ENCODE results near the gene CRHR1.

DNA sequence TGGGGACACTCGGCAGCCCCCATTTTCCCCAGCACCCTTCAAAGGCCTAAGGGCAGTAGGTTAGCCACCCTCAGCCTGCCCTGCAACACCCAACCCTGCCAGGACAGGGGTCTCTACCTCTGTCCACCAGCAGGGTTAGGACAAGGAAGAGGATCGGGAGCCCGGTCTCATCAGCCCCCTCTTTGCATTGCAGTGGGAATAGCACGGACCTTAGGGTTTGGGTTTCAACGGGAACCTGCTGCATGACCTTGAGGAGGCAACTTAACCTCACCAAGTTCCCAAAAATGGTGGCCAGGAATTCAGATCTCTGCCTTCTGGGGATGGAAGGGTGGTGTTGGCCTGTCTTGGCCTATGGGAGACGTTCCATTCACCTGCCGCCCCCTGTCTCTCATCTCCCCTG is 40.4 kb downstream of the CRHR1 start:
- TF ChIP-seq ZBTB7A (IDR thresholded peaks at IDR 0.05; ENCODE audit: low read depth) (no peak), CREB1 (IDR thresholded peaks at IDR 0.05; ENCODE audit: low read depth) (no peak), YY1 (IDR thresholded peaks at IDR 0.05; ENCODE audit: low read depth) (no peak), TAF1 (IDR thresholded peaks at IDR 0.05; ENCODE audit: low read depth) (no peak), CEBPB (IDR thresholded peaks at IDR 0.05) (no peak), TEAD4 (IDR thresholded peaks at IDR 0.05) (no peak), EP300 (IDR thresholded peaks at IDR 0.05; ENCODE audit: borderline replicate concordance) (no peak), RAD21 (IDR thresholded peaks at IDR 0.05; ENCODE audit: low read depth) (no peak), FOXM1 (IDR thresholded peaks at IDR 0.05; ENCODE audit: borderline replicate concordance, low read depth) (no peak)
- TF ChIP-seq, protein P1, sequence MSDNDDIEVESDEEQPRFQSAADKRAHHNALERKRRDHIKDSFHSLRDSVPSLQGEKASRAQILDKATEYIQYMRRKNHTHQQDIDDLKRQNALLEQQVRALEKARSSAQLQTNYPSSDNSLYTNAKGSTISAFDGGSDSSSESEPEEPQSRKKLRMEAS (IDR thresholded peaks at IDR 0.05): no peak

Data from Ishikawa (cell line).